HL-60 (cell line): ENCODE measurements around the gene ACAT1.

Experiments used
- DNase-seq, 2 experiments: peaks; one replicate each; pipeline ENCODE4 v3.0.0-alpha.2; 2010 to 2020; ENCODE audit warnings: low read depth in 1 of 2, low spot score in 1 of 2
- H3K27ac ChIP-seq: fragments of 250-450 bp; sonication (Bioruptor Pico); replicated peaks from 2 replicates; pipeline ENCODE4 v1.5.1; 2020; ENCODE audit warnings: mild to moderate bottlenecking, moderate library complexity
- H3K27me3 ChIP-seq: fragments of 250-450 bp; sonication (Bioruptor Pico); 2 replicates; pipeline ENCODE4 v1.5.1; 2021; ENCODE audit warnings: mild to moderate bottlenecking, moderate library complexity; ENCODE audit not compliant: insufficient read depth, poor library complexity, severe bottlenecking
- H3K4me3 ChIP-seq: replicated peaks from 2 replicates; pipeline ENCODE4 v1.5.1; 2011; ENCODE audit warnings: mild to moderate bottlenecking, control low read depth, low read length; ENCODE audit not compliant: insufficient read depth
- GABPA ChIP-seq: IDR thresholded peaks from 2 replicates; pipeline ENCODE4 v1.6.1; 2012; ENCODE audit warnings: low read depth
- POLR2AphosphoS5 ChIP-seq: IDR thresholded peaks from 2 replicates; pipeline ENCODE4 v1.6.1; 2012; ENCODE audit warnings: low read depth
- SPI1 ChIP-seq: IDR thresholded peaks from 2 replicates; pipeline ENCODE4 v1.6.1; 2012; ENCODE audit warnings: low read depth, mild to moderate bottlenecking, borderline replicate concordance
- TF ChIP-seq, protein P1 (sequence below): IDR thresholded peaks from one replicate; pipeline ENCODE4 v1.5.1; 2011; ENCODE audit warnings: low read length, control low read depth, inconsistent platforms; ENCODE audit not compliant: insufficient read depth
- TF ChIP-seq, protein P2 (sequence below): IDR thresholded peaks from 2 replicates; pipeline ENCODE4 v1.6.1; 2012; ENCODE audit warnings: low read depth; ENCODE audit not compliant: insufficient replicate concordance

ACAT1 gene

DNA sequence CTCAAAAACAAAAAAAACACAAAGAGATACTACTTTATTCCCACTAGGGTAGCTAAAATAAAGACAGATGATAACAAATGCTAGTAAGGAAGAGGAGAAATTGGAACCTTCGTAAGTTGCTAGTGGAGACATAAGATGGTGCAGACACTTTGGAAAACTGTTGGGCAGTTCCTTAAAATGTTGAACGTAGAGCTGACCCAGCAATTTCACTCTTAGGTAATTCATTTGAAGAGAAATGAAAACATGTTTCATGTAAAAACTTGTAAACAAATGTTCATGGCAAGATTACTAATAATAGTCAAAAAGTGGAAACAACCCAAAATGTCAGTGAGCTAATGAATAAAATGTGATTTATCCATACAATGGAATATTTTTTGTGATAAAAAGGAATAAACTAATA lies 29.2 kb upstream of the ACAT1 start:
- DNase-seq = no peak
- Histone ChIP-seq H3K27ac (no peak overlapping the region), H3K27me3 (no peaks in the 10 kb centered on the region), H3K4me3 (no peak overlapping the region)
- no peak for TF ChIP-seq SPI1
- TF ChIP-seq, protein P1, sequence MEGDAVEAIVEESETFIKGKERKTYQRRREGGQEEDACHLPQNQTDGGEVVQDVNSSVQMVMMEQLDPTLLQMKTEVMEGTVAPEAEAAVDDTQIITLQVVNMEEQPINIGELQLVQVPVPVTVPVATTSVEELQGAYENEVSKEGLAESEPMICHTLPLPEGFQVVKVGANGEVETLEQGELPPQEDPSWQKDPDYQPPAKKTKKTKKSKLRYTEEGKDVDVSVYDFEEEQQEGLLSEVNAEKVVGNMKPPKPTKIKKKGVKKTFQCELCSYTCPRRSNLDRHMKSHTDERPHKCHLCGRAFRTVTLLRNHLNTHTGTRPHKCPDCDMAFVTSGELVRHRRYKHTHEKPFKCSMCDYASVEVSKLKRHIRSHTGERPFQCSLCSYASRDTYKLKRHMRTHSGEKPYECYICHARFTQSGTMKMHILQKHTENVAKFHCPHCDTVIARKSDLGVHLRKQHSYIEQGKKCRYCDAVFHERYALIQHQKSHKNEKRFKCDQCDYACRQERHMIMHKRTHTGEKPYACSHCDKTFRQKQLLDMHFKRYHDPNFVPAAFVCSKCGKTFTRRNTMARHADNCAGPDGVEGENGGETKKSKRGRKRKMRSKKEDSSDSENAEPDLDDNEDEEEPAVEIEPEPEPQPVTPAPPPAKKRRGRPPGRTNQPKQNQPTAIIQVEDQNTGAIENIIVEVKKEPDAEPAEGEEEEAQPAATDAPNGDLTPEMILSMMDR = no peak
- TF ChIP-seq POLR2AphosphoS5 = no peak
- TF ChIP-seq, protein P2, sequence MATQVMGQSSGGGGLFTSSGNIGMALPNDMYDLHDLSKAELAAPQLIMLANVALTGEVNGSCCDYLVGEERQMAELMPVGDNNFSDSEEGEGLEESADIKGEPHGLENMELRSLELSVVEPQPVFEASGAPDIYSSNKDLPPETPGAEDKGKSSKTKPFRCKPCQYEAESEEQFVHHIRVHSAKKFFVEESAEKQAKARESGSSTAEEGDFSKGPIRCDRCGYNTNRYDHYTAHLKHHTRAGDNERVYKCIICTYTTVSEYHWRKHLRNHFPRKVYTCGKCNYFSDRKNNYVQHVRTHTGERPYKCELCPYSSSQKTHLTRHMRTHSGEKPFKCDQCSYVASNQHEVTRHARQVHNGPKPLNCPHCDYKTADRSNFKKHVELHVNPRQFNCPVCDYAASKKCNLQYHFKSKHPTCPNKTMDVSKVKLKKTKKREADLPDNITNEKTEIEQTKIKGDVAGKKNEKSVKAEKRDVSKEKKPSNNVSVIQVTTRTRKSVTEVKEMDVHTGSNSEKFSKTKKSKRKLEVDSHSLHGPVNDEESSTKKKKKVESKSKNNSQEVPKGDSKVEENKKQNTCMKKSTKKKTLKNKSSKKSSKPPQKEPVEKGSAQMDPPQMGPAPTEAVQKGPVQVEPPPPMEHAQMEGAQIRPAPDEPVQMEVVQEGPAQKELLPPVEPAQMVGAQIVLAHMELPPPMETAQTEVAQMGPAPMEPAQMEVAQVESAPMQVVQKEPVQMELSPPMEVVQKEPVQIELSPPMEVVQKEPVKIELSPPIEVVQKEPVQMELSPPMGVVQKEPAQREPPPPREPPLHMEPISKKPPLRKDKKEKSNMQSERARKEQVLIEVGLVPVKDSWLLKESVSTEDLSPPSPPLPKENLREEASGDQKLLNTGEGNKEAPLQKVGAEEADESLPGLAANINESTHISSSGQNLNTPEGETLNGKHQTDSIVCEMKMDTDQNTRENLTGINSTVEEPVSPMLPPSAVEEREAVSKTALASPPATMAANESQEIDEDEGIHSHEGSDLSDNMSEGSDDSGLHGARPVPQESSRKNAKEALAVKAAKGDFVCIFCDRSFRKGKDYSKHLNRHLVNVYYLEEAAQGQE = no peak

DNA sequence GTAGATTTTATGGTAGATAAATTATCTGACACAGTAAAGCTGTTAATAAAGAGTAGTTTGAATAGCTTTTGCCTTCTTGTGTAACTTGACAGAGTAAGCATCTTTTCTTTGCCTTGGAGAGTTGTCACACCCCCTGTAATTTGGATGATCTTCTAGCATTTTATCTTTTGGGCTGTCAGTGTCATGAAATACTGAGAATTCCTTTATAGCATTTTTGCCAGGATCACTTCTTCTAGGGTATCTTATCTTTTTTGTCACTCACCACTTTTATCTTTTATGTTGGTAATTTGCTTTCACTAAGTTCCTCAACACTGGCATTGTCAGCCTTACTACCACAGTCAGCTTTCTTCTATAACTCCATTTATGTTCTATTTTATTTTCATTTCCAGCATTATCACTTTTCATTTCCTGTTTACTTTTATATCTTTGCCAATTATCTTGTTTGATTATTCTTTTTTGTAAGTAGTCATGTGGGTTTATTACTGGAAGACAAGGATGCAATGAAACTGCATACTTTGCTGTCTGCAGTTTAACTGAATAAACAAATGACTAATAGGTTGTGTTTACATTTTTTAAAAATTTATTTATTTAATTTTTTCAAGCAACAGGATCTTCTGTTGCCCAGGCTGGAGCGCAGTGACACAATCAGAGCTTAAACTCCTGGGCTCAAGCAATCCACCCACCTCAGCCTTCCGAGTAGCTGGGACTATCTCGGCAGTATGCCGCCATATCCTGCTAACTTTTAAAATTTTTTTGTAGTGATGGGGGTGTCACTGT lies 28.1 kb upstream of the ACAT1 start:
- TF ChIP-seq GABPA = no peak
- TF ChIP-seq, protein P2 = no peak
- no peak for TF ChIP-seq POLR2AphosphoS5
- TF ChIP-seq, protein P1 = no peak
- TF ChIP-seq SPI1 = no peak
- H3K4me3 ChIP-seq = no peak overlapping the region
- H3K27me3 ChIP-seq = no peaks in the 10 kb centered on the region
- DNase-seq = no peak
- H3K27ac ChIP-seq = no peak overlapping the region

DNA sequence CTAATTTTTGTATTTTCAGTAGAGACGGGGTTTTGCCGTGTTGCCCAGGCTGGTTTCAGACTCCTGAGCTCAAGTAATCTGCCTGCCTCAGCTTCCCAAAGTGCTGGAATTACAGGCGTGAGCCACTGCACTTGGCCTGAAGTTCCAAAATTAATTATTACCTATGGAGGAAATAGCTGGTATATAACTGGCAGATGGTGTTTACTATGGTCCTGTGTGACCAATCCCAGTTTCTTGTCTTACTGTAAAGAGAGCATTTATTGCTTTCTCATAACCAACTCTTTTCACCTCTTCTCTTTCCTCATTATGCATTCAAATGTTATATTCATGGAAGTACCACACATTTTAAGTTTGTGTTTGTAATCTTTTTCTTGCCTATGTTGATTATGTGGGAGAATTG lies 24.2 kb upstream of the ACAT1 start:
- no peak overlapping the region for H3K27ac ChIP-seq
- DNase-seq = no peak
- H3K4me3 ChIP-seq = no peak overlapping the region
- H3K27me3 ChIP-seq = no peaks in the 10 kb centered on the region
- no peak for TF ChIP-seq POLR2AphosphoS5
- TF ChIP-seq, protein P1 = no peak
- TF ChIP-seq, protein P2 = no peak
- TF ChIP-seq SPI1 = no peak
- no peak for TF ChIP-seq GABPA
